Erythroblast (primary cell): ENCODE results near the gene DDX54.

Experiments used
- GATA1 ChIP-seq: IDR thresholded peaks from 2 replicates; pipeline ENCODE4 v1.6.1; 2011; ENCODE audit warnings: low read depth, mild to moderate bottlenecking, control low read depth, low read length, moderate library complexity
- POLR2A ChIP-seq: IDR thresholded peaks from 2 replicates; pipeline ENCODE4 v1.6.1; 2011; ENCODE audit warnings: mild to moderate bottlenecking, low read length

GRCh38 chr12:113216027-113216426 is 30.7 kb upstream of the DDX54 start:
- no peak for TF ChIP-seq POLR2A
- no peak for TF ChIP-seq GATA1
